HG03175 (cell line): ENCODE results near the gene PCSK7.
"Not testable (repeated sequence)": the region's sequence is repeated elsewhere in the genome, so short reads cannot be mapped to it uniquely, and the experiment has no call there.

Experiments used
- ATAC-seq: cut with Tn5 transposase; IDR thresholded peaks from one replicate; pipeline ENCODE4 v1.9.1; 2021; ENCODE audit warnings: mild to moderate bottlenecking, moderate library complexity; ENCODE audit not compliant: unreplicated experiment

Gene PCSK7

DNA sequence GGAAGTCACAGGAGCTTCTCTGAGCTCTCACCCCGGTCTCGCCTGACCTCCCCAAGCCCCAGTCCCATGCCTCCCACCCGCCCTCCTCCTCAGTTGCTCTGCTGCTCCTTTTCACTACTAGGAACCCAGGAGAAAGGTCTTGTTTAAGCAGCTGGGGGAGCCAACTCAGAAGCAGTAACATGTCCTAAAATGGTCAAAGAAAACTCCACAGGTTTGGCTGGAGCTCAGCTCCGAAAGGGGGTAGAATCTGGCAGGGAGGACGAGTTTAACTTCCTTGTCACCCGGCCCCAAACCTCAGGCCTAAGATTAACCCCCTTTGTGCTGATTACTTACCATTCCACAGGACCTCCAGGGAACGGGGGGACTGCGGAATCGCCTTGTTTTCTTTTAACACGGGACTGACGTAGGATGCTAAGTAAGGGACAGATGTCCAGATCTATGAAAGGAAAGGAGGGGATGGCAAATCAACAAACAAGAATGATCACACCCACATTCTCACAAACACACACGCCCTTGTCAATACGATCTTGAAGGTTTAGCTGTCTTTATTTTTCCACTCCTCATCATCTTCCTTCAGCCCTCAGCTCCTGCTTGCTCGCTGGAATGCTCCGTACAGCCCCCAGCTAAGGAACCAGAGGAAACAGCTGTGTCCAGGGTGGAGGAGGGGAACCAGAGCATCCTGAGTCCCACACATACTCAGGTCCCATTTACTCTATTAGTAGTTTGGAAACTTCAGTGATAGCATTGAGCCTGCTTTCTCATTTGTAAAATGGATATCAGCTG lies 13.5 kb downstream of the PCSK7 start:
- no peak for ATAC-seq

DNA sequence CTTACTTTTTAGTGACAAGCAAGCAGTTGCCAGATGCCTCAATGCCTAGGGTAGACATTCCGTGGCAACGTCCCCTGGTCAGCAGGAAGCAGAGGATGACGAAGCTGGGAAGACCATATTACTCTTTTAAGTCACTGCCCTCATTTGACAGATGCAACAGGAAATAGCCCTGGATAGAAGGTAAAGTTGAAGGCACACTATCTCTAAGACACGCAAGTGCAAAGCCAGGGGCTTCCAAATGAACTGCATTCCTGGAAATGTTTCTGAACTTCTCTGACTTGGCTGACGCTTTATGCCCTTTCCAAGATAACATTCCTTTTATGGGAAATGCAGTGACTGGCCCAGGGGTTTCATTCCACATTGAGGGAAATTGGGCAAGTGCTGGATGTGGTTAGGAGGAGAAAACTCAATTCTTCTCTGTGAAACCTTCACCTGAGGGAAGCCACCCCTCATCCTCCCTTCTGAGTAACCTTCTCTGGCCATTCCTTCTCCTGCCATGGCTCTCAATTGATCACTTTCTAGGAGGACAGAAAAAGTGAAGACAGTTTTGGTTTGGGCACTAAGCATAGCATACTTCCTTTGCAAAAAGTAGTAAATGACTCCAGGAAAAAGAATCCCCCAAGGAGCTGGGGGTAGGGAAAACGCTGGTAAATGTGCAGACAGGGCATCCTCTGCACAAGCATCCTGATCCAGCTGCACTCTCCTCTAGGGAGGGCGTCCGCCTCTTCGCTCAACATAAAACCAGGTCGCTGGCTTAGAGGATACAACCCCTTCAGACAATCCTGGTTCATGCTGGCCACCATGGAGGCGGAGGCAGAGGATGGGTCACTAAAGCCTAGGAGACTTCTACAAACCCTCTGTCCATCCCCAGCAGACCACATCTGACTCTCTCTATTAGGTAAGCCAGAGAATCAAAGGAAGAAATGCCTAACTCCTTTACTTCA lies 14.5 kb downstream of the PCSK7 start:
- ATAC-seq: no peak

DNA sequence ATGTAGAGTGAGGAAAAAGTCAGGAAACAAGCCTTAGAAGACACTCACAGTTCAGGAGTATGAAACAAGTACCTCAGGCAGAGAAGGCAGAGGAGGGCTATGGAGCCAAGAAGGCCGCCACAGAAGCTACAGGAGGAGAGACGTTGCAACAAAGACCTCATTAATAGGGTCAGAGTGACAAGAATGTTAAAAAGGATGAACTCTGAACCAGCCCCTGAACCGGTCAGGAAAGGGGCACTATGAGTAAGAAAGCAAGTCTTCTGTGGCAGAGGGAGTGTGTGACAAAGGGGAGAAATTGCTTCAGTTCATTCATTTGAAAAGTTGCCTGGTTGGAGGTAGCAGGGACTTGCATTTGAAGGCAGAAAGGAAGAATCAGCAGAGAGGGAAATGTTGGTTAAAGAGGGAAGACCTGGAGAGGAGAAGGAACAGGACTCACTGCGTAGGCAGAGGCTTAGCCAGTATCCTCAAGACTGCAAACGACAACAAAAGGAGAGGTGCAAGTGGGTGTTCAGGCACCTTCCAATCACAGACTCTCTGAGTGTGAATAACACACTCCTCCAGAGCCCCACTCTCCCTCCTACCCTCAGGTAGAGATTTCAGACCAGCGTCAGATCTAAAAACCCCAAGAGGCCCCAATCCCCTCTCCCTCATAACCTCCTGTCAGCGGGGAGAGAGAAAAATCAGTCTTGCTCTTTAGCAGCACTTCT lies 17.3 kb downstream of the PCSK7 start:
- no peak for ATAC-seq

DNA sequence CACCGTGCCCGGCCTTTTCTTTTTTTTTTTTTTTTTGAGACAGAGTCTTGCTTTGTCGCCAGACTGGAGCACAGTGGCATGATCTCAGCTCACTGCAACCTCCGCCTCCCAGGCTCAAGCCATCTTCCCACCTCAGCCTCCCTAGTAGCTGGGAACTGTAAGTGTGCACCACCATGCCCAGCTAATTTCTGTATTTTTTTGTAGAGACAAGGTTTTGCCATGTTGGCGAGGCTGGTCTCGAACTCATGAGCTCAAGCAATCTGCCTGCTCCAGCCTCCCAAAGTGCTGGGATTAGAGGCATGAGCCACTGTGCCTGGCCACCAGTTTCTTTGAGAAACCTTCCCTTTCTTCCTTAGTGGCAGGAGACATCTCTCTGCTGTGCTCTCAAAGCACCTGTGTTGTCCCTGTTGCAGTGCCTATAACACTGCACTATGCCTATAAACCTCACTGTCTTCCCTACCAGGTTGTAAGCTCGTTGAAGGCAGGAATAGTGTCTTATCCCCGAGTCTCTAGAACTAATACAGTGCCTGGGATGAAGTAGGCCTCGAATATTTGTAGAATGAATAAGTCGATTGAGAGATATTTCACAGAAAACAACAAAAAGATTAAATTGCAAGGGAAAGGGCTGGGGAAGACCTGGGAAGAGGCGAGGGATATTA lies 19.0 kb downstream of the PCSK7 start:
- no peak for ATAC-seq

DNA sequence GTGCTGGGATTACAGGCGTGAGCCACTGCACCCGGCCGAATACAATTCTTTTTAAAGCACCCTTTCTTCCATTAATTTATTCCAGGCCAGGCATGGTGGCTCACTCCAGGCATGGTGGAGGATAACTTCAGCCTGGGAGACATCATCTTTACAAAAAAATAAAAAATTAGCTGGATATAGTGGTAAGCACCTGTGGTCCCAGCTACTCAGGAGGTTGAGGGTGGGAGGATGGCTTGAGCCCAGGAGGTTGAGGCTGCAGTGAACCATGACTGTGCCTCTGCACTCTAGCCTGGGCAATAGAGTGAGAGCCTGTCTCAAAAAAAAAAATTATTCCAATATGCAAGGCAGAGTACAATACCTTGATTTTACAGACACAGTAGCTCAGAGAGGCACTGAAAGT lies 21.3 kb downstream of the PCSK7 start:
- ATAC-seq: no peak

DNA sequence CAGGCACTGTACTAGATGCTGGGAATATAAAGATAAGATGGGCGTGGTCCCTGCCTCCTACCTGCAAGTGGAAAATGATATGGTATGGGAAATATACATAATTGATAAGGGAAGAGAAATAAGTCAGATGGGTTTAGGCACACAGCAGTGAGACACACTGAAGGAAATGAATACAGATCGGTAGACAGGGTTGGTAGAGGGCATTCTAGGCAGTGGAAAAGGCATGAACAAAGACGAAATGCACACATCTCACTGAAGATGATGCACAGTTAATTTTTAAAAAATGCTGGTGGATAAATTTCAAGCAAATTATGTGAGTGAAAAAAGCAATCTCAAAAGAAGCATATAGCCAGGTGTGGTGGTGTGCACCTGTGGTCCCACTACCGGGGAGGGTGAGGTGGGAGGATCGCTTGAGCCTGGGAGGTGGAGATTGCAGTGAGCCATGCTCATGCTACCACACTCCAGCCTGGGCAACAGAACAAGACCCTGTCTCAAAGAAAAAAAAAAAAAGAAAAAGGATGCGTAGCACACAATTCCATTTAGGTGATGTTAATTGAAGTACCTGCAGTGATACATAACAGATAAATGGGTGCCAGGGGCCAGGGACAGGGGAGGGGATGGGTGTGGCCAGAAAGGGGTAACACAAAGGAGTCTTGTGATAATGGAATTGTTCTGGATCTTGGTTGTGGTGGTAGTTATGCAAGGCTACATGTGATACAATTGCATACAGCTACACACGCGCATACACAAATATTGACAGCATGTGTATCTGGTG lies 22.3 kb downstream of the PCSK7 start:
- not testable (repeated sequence) for ATAC-seq

DNA sequence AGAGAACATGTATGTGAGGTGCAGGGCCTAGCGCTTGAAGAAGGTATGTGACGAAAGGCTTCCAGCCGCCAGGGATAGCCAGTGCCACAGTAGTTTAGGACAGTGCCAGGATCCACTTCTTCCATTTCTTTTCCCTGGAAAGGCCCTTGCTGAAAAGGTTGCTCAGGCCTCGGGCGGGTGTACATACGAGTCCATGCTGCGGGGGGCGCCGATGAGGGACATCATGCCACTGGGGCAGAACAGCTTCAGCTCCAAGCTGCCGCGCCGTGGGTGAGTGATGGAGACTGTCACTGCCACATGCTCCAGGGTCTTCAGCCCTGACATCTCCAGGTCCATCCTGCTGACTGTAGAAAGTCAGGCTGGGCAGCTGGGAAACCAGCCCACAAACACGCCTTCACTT lies 23.2 kb downstream of the PCSK7 start:
- ATAC-seq: not testable (repeated sequence)

DNA sequence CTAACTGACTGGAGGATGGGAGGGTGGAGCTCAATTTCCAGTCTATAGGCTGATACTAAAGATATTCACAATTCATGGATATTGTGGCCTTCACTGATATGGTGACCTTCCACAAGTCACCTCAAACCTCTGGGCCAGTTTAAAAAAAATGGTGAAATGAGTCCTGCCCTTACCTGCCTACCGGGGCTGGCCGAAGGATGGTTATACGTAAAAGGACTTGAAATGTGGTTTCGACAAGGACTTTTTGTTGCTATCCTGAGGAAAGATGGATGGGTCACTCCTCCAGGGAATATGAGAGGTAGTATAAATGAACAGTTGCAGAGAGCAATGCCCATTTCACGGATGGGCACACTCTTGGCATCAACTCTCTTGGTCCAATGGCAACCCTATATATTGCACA lies 24.4 kb downstream of the PCSK7 start:
- ATAC-seq: not testable (repeated sequence)

DNA sequence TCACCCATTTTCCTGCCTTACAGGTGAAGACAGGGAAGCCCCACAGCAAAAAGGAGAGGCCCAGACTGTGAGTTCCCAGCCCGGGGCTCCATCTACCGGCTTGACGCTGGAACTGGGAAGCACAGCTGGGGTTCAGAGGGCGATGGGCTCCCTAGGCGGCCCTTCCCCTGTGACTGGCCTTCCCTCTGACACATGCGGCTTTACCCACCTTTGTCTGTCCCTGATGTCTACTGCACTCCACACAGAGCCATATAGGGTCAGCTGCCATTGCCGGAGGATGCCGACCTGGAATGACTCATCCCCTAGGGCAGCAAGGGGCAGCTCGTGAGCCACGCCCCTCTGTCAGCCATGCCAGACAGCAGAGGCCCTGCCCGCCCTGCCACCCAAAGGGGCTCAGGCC lies 25.0 kb downstream of the PCSK7 start:
- ATAC-seq: not testable (repeated sequence)

DNA sequence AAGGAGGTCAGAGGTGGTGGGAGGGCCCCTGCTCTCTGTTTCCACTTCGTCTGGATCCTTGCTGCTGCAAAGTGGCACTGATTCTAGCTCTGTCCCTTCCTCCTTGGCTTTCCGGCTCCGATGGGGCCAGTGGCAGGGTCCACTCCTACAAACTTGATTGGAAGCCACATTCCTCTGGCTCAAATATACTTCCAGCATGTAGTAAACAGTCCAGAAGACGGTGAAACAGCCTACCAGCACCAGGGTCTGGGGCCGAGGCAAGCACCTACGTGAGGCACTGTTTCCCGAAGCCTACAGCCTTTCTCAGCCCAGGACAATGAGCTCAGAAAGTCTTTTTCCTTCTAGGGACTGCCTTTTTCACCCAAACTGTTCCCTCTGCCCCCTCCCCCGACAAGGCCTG lies 25.8 kb downstream of the PCSK7 start:
- ATAC-seq: not testable (repeated sequence)

DNA sequence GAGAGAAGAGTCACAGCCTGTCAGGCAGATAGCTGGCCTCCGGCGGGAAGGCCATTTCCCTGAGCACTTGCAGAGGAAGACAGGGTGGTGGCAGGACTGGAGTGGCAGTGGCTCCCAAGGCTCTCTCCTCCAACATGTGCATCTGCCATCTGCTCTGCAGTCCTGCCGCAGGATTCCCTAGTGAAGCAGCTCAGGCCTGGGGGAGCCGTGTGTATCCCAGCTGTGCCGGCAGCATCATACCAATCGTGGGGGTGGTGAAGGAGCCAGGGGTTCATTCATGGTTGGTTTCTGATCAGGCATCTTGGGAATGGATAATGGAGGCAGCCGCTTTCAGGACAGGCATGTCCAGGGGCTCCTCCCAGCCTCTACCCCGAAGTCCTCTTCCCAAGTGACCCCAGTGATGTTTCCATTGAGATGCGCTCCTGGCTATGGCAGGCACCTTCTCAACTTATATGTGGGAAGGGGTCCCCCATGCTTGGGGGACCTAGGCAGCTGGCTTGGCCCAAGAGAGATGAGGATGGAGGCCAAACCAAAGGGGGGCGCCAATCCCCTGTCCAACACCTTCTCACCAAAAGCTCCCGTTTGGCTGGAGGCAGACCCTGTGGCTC lies 26.6 kb downstream of the PCSK7 start:
- no peak for ATAC-seq

DNA sequence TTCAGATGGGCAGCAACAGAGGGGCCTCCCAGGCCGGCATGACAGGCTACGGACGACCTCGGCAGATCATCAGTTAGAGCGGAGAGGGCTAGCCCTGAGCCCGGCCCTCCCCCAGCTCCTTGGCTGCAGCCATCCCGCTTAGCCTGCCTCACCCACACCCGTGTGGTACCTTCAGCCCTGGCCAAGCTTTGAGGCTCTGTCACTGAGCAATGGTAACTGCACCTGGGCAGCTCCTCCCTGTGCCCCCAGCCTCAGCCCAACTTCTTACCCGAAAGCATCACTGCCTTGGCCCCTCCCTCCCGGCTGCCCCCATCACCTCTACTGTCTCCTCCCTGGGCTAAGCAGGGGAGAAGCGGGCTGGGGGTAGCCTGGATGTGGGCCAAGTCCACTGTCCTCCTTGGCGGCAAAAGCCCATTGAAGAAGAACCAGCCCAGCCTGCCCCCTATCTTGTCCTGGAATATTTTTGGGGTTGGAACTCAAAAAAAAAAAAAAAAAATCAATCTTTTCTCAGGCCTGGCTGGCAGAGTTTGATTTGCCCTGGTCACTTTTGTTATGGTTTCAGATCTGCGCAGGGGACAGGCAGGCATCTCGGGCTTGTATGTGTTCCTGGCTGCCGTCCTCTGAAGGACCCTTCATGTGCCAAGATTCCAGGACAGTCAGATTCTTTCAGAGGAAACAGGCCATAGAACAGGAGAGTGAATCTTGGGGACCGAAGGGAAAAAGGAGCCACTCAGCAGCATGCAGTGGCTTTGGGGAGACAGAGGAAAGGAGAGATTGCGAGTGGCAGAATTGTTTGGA lies 27.4 kb downstream of the PCSK7 start:
- ATAC-seq: no peak

DNA sequence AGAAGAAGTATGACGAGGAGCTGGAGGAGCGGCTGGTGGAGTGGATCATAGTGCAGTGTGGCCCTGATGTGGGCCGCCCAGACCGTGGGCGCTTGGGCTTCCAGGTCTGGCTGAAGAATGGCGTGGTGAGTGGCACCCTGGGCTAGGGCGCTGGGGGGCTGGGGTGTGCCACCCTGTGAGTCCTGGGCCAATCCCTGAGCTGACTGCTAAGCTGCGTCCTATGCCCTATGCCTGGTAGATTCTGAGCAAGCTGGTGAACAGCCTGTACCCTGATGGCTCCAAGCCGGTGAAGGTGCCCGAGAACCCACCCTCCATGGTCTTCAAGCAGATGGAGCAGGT lies 28.8 kb downstream of the PCSK7 start:
- no peak for ATAC-seq

DNA sequence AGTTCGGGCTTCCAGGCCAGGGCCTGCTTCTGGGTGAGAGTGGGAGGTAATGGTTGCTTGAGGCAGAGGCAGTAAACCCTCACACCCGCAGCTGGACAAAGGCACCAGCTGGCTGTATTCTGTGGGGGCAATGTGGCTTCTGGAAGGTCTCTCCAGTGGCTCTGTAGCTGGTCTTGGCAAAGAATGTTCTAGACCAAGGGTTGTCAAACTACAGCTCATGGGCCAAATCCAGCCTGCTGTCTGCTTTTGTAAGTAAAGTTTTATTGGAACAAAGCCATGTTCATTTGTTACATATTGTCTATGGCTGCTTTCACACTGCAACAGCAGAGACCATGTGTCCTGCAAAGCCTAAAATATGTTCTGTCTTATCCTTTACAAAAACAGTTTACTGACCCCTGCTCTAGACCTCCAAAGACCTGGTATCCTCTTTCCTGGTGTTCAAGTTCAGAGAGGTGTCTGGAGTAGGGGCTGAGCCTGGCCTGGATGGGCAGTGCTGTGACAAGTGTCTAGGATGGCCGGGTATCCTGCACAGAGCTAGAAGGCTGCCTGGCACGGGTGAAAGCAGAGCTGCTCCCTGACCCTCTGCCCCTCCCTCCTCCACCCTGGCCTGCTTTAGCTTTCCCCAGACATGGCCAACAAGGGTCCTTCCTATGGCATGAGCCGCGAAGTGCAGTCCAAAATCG lies 29.3 kb downstream of the PCSK7 start:
- ATAC-seq: no peak

DNA sequence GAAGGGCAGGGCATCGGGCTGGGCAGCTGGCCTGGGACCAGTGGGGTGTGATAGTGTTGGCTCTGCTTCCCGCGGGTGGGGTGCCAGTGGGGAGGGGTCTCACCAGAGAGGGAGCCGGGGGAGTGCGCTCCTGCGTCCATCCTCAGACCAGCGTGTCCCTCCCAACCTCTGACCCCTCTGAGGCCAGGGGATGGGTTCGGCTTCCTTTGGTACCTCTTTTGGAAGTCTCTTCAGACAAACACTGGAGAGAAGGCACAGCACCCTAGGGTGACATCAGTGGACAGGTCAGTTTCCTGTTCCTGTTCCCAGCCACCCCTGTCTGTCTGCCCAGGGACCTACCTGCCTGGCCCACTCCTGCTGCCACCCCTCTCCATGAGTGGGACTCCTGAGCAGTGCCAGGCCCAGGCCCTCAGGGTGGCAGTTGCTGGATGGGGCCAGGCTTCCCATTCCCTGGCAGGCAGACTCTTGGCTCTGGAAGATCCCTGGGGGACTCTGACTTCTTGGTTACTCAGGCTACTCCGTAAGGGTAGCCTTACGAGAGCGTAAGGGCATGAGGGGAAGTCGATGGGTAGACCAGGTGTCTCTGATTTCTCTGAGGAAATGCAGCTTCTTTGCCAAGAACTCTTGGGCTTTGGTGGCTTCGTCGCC lies 30.1 kb downstream of the PCSK7 start:
- no peak for ATAC-seq

DNA sequence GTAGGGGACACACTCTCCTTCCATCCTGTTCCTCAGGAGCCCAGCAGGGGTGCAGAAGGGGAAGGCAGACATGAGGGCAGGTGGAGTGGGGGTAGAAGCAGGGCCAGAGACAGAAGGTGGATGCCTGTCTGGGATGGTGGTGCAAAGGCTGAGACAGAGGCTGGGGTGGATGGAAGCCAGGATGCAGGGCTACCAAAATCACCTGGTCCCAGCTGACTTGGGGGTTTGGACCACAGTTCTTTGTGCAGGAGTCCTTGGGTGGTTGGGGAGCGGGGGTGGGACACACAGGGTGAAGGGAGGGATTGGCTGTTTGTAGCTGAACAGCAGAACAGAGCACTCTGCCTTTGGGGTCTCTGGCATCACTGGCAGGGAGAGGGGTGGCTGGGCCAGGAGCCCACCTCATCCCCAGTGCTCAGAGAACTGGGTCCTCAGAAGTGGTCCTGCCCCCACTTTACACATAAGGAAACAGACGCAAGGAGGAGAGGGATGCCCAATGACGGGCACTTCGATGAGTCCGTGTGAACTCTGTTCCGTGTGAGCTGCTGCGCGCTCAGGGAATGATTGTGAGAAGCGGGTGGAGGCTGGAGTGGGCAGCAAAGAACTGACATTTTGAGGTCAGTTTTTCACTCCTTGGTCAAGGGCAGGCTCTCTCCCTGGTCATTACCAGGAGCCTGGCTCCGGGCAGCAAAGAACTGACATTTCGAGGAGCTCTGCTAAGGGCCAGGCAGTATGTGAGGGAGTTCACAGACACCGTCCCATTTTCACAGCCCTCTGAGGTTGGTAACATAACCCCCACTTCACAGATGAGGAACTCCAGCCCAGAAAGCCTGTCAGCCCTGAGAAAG lies 30.8 kb downstream of the PCSK7 start:
- no peak for ATAC-seq
